ENCODE results near the gene GALNT12.

The GALNT12 gene

DNA sequence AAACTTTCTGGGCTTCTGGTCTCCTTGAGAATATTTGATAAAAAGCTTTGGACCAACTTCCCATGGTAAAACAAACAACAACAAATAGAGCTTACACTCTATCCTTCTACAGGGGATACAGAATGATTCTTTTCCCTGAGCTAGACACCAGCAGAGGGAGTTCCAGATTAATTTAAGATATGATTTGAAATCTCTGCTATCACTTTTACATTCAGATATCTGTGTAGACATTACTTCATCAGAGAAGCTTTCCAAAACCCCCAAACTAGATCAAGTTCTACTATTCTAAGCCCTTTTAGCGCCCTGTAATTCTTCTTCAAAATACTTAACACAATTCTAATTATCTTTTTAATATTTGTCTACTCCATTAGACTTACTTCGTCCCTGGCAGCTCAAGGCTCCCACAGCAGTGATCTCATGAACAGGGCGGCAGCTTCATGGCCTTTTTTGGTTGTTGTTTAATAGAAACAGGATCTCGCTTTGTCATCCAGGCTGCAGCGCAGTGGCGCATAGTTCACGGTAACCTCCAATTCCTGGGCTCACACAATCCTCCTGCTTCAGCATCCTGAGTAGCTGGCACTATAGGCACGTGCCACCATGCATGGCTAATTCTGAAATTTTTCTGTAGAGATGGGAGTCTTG is 955 bp upstream of the GALNT12 start:
- Histone ChIP-seq H2AFZ (ENCODE audit: low read length) (no peak overlapping the region), H3K4me1 (ENCODE audit: insufficient read depth, low read length, severe bottlenecking) (peaks cover 24% of the 10 kb centered on the region), H3K9me3 (ENCODE audit: low read length) (no peaks in the 10 kb centered on the region), H3F3A (ENCODE audit: insufficient read depth, low read length) (no peaks in the 10 kb centered on the region), H3K9ac (ENCODE audit: low read length) (no peak overlapping the region; the same call in 1 of the 2 replicates), H3K27me3 (ENCODE audit: insufficient read depth, low read length) (no peaks in the 10 kb centered on the region), H3K27ac (ENCODE audit: low read depth, low read length, poor library complexity, severe bottlenecking) (no peak overlapping the region), H3K9me2 (ENCODE audit: low read depth, low read length) (no peaks in the 10 kb centered on the region), H3K4me2 (ENCODE audit: low read length) (peak overlapping the region; percentile 67; the same call in 1 of the 2 replicates), H3K4me3 (ENCODE audit: low read depth, low read length, poor library complexity, severe bottlenecking) (no peak overlapping the region), H3K79me2 (ENCODE audit: insufficient read depth, low read length) (no peaks in the 10 kb centered on the region), H4K20me1 (ENCODE audit: insufficient read depth, low read length) (no peaks in the 10 kb centered on the region), H3K36me3 (ENCODE audit: insufficient read depth, low read length) (no peaks in the 10 kb centered on the region)
- TF ChIP-seq, protein P1, sequence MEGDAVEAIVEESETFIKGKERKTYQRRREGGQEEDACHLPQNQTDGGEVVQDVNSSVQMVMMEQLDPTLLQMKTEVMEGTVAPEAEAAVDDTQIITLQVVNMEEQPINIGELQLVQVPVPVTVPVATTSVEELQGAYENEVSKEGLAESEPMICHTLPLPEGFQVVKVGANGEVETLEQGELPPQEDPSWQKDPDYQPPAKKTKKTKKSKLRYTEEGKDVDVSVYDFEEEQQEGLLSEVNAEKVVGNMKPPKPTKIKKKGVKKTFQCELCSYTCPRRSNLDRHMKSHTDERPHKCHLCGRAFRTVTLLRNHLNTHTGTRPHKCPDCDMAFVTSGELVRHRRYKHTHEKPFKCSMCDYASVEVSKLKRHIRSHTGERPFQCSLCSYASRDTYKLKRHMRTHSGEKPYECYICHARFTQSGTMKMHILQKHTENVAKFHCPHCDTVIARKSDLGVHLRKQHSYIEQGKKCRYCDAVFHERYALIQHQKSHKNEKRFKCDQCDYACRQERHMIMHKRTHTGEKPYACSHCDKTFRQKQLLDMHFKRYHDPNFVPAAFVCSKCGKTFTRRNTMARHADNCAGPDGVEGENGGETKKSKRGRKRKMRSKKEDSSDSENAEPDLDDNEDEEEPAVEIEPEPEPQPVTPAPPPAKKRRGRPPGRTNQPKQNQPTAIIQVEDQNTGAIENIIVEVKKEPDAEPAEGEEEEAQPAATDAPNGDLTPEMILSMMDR (IDR thresholded peaks at IDR 0.05; ENCODE audit: low read length), result peak; percentile 36; the same call in 1 of the 2 replicates
- TF ChIP-seq EZH2 (IDR thresholded peaks at IDR 0.05; ENCODE audit: borderline replicate concordance, low read length), result no peak

DNA sequence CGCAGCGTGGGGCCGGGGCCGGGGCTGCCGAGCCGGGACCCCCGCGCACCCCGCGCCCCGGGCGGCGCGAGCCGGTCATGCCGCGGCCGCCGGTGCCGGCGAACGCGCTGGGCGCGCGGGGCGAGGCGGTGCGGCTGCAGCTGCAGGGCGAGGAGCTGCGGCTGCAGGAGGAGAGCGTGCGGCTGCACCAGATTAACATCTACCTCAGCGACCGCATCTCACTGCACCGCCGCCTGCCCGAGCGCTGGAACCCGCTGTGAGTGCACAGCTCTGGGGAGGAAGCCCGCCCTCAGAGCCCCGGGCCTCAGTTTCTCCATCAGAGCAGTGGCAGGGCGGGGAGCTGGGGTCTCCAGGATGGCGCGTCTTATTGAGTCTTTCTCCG is 335 bp downstream of the GALNT12 start:
- peak overlapping the region; percentile 98 for H3K4me2 ChIP-seq (ENCODE audit: low read length)

GRCh38 chr9:98808411-98808815 is 943 bp downstream of the GALNT12 start:
- peak overlapping the region; percentile 73; the same call in 1 of the 2 replicates for H3K9ac ChIP-seq (ENCODE audit: low read length)
- H3K27me3 ChIP-seq (ENCODE audit: insufficient read depth, low read length), result no peaks in the 10 kb centered on the region
- H3K4me3 ChIP-seq (ENCODE audit: low read depth, low read length, poor library complexity, severe bottlenecking), result peak overlapping the region; percentile 81
- H3K4me2 ChIP-seq (ENCODE audit: low read length), result peak overlapping the region; percentile 98
- H3K9me2 ChIP-seq (ENCODE audit: low read depth, low read length), result no peaks in the 10 kb centered on the region
- H3K36me3 ChIP-seq (ENCODE audit: insufficient read depth, low read length), result no peaks in the 10 kb centered on the region
- no peak overlapping the region for H2AFZ ChIP-seq (ENCODE audit: low read length)
- H4K20me1 ChIP-seq (ENCODE audit: insufficient read depth, low read length), result no peaks in the 10 kb centered on the region
- no peaks in the 10 kb centered on the region for H3F3A ChIP-seq (ENCODE audit: insufficient read depth, low read length)
- H3K27ac ChIP-seq (ENCODE audit: low read depth, low read length, poor library complexity, severe bottlenecking), result no peak overlapping the region
- H3K9me3 ChIP-seq (ENCODE audit: low read length), result no peaks in the 10 kb centered on the region
- peaks cover 24% of the 10 kb centered on the region for H3K4me1 ChIP-seq (ENCODE audit: insufficient read depth, low read length, severe bottlenecking)
- H3K79me2 ChIP-seq (ENCODE audit: insufficient read depth, low read length), result no peaks in the 10 kb centered on the region
- TF ChIP-seq, protein P1 (IDR thresholded peaks at IDR 0.05; ENCODE audit: low read length), result peak; percentile 6; the same call in 1 of the 2 replicates
- TF ChIP-seq EZH2 (IDR thresholded peaks at IDR 0.05; ENCODE audit: borderline replicate concordance, low read length), result no peak

More for the DNA sequence above, 335 bp downstream of the GALNT12 start:
- Histone ChIP-seq H3K9me2 (ENCODE audit: low read depth, low read length) (no peaks in the 10 kb centered on the region), H3K4me3 (ENCODE audit: low read depth, low read length, poor library complexity, severe bottlenecking) (peak overlapping the region; percentile 81), H3K27ac (ENCODE audit: low read depth, low read length, poor library complexity, severe bottlenecking) (no peak overlapping the region), H3K4me1 (ENCODE audit: insufficient read depth, low read length, severe bottlenecking) (peaks cover 24% of the 10 kb centered on the region), H3F3A (ENCODE audit: insufficient read depth, low read length) (no peaks in the 10 kb centered on the region), H3K9me3 (ENCODE audit: low read length) (no peaks in the 10 kb centered on the region), H3K9ac (ENCODE audit: low read length) (peak overlapping the region; percentile 73), H3K27me3 (ENCODE audit: insufficient read depth, low read length) (no peaks in the 10 kb centered on the region), H4K20me1 (ENCODE audit: insufficient read depth, low read length) (no peaks in the 10 kb centered on the region), H3K36me3 (ENCODE audit: insufficient read depth, low read length) (no peaks in the 10 kb centered on the region), H3K79me2 (ENCODE audit: insufficient read depth, low read length) (no peaks in the 10 kb centered on the region), H2AFZ (ENCODE audit: low read length) (no peak overlapping the region)
- TF ChIP-seq, protein P1 (IDR thresholded peaks at IDR 0.05; ENCODE audit: low read length), result no peak
- no peak for TF ChIP-seq EZH2 (IDR thresholded peaks at IDR 0.05; ENCODE audit: borderline replicate concordance, low read length)
